ENCODE measurements around the gene DPCD. TPM values are rescaled to one million over a fixed set of nuclear protein-coding genes. Genes with fewer than 3 reads are reported as not detected.

Gene DPCD
- total RNA-seq, 4 donors from 2014 or later, result 8.2 to 15.7 (median 13.5) TPM; not detected in 1

- Histone ChIP-seq H3K27me3 (peaks cover 47% of the 10 kb centered on the region), H3K27ac (no peak overlapping the region), H3K4me1 (peaks cover 4 to 7% (median 5%) of the 10 kb centered on the region in 4 donors), H3K4me3 (no peak overlapping the region), H3K36me3 (no peaks in the 10 kb centered on the region), H3K9me3 (no peaks in the 10 kb centered on the region)
- intact Hi-C loops (cut with DNase I; ENCODE audit: low total_unique reads), result no loop called here
- 85% methylated on average over 5 of the region's 5 CpGs; no CpG with 5 or more reads in 1 of the 2 donors for WGBS, 2 donors (ENCODE audit: low coverage in 1 of 2)
- no peak for DNase-seq
- TF ChIP-seq CTCF (IDR thresholded peaks at IDR 0.05), result no peak
- TF ChIP-seq POLR2A (IDR thresholded peaks at IDR 0.05), result no peak
- no peak for TF ChIP-seq POLR2AphosphoS5 (IDR thresholded peaks at IDR 0.05)
- no peak for TF ChIP-seq EP300 (IDR thresholded peaks at IDR 0.05; ENCODE audit: low read depth)
- in situ Hi-C loops (cut with MboI; ENCODE audit: low pct_ligation_motif_present in 1 of 4, low pct_unique_long_range_greater_than_20kb in 1 of 4, low sequenced_read_pairs in 3 of 4), result loop anchor here (10.0 to 25.0 kb wide), 4 partner anchors 250 to 350 kb away; no protein-coding TSS in a partner anchor
These were observed 25.9 kb upstream of the DPCD start for GRCh38 chr10:101562231-101562630.

GRCh38 chr10:101563007-101563406 is 25.1 kb upstream of the DPCD start:
- no peak for DNase-seq
- intact Hi-C loops (cut with DNase I; ENCODE audit: low total_unique reads) (no loop called here), in situ Hi-C loops (cut with MboI; ENCODE audit: low pct_ligation_motif_present in 1 of 4, low pct_unique_long_range_greater_than_20kb in 1 of 4, low sequenced_read_pairs in 3 of 4) (loop anchor here (10.0 to 25.0 kb wide), 4 partner anchors 251 to 351 kb away; no protein-coding TSS in a partner anchor)
- H3K27me3 ChIP-seq, result peaks cover 55% of the 10 kb centered on the region
- WGBS, 2 donors (ENCODE audit: low coverage in 1 of 2), result 73% methylated on average over 3 of the region's 3 CpGs; no CpG with 5 or more reads in 1 of the 2 donors
- H3K4me3 ChIP-seq, result no peak overlapping the region
- H3K4me1 ChIP-seq, result peaks cover 4 to 7% (median 5%) of the 10 kb centered on the region in 4 donors
- H3K36me3 ChIP-seq, result no peaks in the 10 kb centered on the region
- TF ChIP-seq POLR2AphosphoS5 (IDR thresholded peaks at IDR 0.05) (no peak), EP300 (IDR thresholded peaks at IDR 0.05; ENCODE audit: low read depth) (no peak), POLR2A (IDR thresholded peaks at IDR 0.05) (no peak), CTCF (IDR thresholded peaks at IDR 0.05) (no peak)
- H3K27ac ChIP-seq, result no peak overlapping the region
- no peaks in the 10 kb centered on the region for H3K9me3 ChIP-seq

- H3K9me3 ChIP-seq, result no peaks in the 10 kb centered on the region
- WGBS, 2 donors (ENCODE audit: low coverage in 1 of 2), result 71% methylated on average over 11 of the region's 11 CpGs; no CpG with 5 or more reads in 1 of the 2 donors
- no peak overlapping the region for H3K4me3 ChIP-seq
- in situ Hi-C loops (cut with MboI; ENCODE audit: low pct_ligation_motif_present in 1 of 4, low pct_unique_long_range_greater_than_20kb in 1 of 4, low sequenced_read_pairs in 3 of 4) (loop anchor here (10.0 to 25.0 kb wide), 4 partner anchors 251 to 351 kb away; no protein-coding TSS in a partner anchor), intact Hi-C loops (cut with DNase I; ENCODE audit: low total_unique reads) (no loop called here)
- TF ChIP-seq POLR2A (IDR thresholded peaks at IDR 0.05), result no peak
- no peak for TF ChIP-seq EP300 (IDR thresholded peaks at IDR 0.05; ENCODE audit: low read depth)
- no peak for TF ChIP-seq CTCF (IDR thresholded peaks at IDR 0.05)
- TF ChIP-seq POLR2AphosphoS5 (IDR thresholded peaks at IDR 0.05), result no peak
- no peak for DNase-seq
- H3K36me3 ChIP-seq, result no peaks in the 10 kb centered on the region
- no peak overlapping the region for H3K27ac ChIP-seq
- H3K27me3 ChIP-seq, result peaks cover 60% of the 10 kb centered on the region
- H3K4me1 ChIP-seq, result peaks cover 4 to 7% (median 5%) of the 10 kb centered on the region in 4 donors
These were observed 24.6 kb upstream of the DPCD start for GRCh38 chr10:101563497-101564040.

- Histone ChIP-seq H3K9me3 (no peaks in the 10 kb centered on the region), H3K27me3 (peaks cover 70% of the 10 kb centered on the region), H3K4me3 (no peak overlapping the region), H3K36me3 (no peaks in the 10 kb centered on the region), H3K27ac (no peak overlapping the region), H3K4me1 (peaks cover 6 to 9% (median 7%) of the 10 kb centered on the region in 4 donors)
- WGBS, 2 donors (ENCODE audit: low coverage in 1 of 2), result 68 to 73% methylated on average over 7 to 15 of the region's 15 CpGs
- no peak for DNase-seq
- intact Hi-C loops (cut with DNase I; ENCODE audit: low total_unique reads), result no loop called here
- in situ Hi-C loops (cut with MboI; ENCODE audit: low pct_ligation_motif_present in 1 of 4, low pct_unique_long_range_greater_than_20kb in 1 of 4, low sequenced_read_pairs in 3 of 4), result loop anchor here (10.0 to 25.0 kb wide), 4 partner anchors 252 to 352 kb away; no protein-coding TSS in a partner anchor
- no peak for TF ChIP-seq POLR2AphosphoS5 (IDR thresholded peaks at IDR 0.05)
- no peak for TF ChIP-seq CTCF (IDR thresholded peaks at IDR 0.05)
- TF ChIP-seq POLR2A (IDR thresholded peaks at IDR 0.05), result no peak
- TF ChIP-seq EP300 (IDR thresholded peaks at IDR 0.05; ENCODE audit: low read depth), result no peak
These were observed 23.6 kb upstream of the DPCD start for GRCh38 chr10:101564490-101564991.
